Renal pelvis (tissue), 4 donors: ENCODE results near the gene FBN1. TPM values are rescaled to one million over a fixed set of nuclear protein-coding genes. Genes with fewer than 3 reads are reported as not detected.
A peak's percentile ranks its signal among the peaks of the same experiment; 100 is the strongest.

Experiments used
- DNase-seq: peaks from one replicate; pipeline ENCODE4 v3.0.0-alpha.2; 2013
- polyA plus RNA-seq, 3 donors: library from polyadenylated mRNA; unstranded; fragments of 120-200 nt; gene quantifications; one replicate each; pipeline ENCODE4 v1.2.1, GENCODE V29; 2013; ENCODE audit not compliant: insufficient read length in 3 of 3

Gene FBN1
- polyA plus RNA-seq, 3 donors, result 83.0 to 100 (median 83.5) TPM

DNA sequence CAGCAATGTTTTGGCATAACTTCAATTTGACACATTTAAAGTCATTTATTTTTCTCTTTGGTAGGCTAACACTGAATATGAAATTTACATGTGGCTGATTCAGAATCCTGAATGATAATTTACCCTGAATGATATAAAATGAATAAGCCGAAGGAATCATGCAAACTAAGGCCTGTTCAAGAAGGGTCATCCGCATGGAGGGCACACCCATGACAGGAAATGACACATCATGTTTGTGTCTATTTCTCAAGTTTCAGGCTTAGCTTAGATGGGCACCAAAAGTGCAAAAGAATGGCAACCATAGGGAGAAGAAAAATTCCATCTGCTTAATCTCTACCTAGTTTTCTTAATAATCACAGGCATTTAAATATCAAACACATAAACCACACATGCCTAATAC, 172.8 kb downstream of the FBN1 start:
- no peak for DNase-seq

DNA sequence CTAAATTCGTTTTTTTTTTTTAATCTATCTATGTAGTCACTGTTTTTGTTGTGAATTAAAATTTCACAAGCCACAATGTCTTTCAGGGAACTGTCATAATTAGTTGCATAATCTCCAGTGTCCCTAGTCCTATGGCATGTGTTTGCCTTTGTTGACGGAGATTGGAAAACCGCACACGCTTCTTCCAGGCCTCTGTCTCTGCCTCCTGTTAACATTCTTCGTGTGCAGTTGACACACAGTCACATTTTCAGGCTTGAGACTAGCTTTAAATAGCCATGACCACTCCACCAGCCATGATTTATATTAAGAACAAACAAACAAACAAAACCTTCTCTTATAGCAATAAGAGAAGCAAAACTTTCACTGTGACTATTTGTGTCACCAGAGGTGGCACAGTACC, 174.4 kb downstream of the FBN1 start:
- DNase-seq, result no peak

DNA sequence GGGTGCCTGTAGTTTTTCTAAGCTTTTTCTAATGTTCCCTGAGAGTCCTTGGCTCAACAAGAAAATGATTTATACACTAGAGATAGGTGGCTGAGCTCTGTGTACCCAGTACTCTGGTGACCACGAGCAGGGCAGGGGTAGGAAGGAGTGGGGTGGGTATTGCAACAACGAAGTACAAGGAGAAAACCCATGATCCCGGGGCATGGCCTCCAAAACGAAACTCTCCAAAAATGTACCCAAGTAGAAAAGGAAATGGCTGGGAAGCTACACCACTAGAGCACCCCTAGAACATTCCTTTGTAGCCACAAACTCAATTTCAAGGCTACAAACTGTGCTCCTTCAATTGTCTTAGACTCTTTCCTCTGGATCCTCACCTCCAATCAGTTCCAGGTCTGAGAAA, 175.4 kb downstream of the FBN1 start:
- DNase-seq, result no peak

DNA sequence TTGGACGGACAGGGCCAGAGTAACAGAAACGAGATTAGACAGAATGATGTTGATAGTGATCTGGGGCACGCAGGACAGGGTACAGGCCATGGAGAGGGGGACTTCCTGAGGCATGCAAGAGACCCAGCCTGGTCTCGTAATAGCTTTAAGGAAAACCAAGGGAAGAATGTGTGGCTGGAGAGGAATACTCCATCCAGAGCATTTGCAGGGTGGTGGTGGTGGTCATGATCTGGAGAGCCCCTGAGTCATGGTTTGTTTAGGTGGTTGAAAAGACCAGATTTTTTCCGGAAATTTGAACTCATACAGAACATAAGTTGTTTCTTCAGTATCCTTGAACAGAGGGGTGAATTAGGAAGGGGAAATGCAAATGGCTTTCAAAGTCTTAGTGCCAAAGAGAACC, 175.8 kb downstream of the FBN1 start:
- DNase-seq, result no peak

DNA sequence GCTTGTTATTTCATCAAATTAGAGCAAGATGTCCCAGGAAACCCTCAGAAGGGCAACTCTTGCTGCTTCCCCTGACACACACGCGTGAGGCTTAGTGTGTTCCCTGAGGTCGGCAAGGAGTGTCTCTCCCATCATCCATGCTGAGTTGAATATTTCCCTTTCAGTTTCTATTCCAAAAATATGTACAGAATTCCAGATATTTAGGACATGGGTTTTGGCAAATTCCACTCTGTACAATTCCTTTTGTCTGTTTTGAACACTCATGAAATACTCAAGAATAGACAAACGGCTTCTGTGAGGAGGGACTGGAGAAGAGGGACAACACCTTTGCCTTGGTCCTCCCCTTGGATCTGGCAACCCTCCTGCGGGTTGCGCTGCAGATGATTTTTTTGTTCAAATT, 176.2 kb downstream of the FBN1 start:
- DNase-seq, result no peak

DNA sequence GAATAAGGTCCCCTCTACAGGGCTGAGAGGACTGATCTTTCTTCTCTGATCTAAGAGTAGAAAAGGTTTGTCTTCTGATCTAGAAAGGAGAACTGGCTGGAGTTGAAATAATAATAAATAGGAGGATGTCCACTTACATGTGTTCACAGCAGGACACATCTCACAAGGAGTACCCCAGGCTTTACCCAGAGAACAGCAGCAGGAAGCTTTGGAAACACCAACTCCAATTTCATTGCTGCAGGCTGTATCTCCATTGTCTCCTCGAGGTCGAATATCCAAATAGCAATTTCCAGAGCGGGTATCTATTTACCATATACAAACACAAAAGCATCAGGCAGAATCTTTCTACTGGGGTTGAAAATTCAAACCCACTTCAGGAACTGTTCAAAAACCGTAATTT, 177.7 kb downstream of the FBN1 start:
- DNase-seq, result no peak

DNA sequence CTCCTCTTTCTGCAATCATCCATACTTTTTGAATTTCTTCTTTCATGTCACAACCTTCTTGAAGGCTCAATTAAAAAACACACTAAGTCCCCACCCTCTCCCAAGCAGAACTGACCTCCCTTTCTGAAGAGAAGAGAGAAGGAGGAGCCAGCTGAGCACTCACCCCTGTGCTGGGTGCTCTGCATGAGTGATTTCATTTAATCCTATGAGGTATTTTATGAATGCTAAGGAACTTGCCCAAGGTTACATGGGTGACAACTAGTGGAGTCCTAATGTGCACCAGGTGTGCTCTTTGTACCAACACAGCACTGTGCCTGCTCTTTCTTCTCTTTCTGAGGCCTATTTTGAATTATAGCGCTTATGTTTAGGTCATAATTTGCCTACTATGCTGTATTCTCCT, 178.7 kb downstream of the FBN1 start:
- DNase-seq, result no peak

DNA sequence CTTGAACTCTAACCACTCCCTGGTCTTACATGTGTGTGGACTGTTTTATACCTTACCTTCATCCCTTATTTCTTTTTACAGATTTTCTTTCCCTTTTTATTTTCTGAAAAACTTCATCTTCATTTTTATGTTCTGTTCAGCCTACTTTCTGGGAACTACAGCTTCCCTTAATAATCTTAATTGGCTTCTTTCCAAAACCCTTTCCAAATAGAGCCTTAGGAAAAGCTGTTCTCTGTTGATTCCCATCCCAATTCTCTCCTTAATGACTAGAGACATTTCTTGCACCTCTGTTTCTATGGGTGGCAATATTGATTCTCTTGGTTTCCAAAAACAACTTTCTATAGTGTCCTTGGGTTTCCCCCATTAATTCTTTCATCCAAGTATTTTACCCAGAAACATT, 179.4 kb downstream of the FBN1 start:
- no peak for DNase-seq

DNA sequence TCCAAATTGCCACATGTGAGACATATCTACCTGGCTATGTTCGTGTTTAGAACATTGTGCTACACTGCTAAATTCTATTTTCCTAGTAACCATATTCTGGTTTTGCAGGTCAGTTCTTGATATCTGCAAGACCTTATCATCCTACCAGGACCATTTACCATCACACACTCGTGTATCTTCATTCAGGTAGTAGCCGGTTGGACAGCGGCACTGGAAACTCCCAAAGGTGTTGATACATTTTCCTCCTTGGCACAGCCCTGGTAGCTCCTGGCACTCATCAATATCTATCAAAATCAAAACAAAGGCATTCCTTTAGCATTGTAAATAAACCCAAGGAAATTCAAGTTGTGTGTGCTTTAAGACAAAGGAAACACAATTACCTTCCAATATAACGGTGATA, 180.1 kb downstream of the FBN1 start:
- no peak for DNase-seq

DNA sequence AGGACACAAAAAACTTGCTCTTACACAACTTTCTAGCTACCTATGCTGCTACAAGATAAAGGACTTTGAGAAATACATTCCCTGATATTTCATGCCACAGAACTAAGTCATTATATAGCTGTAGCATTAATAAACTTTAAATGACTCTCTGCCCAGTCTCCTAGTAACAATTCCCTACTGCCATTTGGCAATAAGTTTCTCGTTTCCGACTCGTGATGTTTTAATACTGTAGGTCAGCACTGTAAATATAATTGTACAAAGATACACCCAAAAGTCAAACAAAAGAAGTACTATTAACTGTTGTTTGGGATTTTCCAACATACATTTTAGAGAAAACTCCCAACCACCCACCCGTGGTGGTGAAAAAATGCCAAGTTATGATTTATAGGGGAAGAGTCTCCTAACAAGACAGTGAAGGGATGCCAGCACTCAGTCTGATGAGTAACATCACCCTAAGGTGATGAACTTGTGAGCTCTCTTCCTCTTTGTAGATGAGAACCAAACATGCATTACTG, 182.1 kb downstream of the FBN1 start:
- DNase-seq, result no peak

DNA sequence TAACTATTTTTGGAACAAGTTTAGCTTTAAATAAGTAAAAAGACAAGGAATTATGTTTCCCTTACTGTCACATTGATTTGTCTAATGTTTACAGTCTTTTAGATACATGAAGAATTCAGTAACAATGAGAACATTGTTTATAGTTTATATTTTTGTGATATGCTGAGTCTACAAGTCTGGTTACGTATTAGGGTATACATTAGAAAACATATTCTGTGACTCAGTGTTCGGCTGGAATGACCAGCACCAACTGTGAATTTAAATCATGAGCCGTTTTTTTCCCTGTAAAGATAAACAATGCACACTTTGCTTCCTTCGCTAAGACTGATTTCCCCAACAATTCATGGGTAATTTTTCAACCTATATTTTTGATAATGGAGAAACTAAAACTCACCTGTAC, 182.8 kb downstream of the FBN1 start:
- no peak for DNase-seq

DNA sequence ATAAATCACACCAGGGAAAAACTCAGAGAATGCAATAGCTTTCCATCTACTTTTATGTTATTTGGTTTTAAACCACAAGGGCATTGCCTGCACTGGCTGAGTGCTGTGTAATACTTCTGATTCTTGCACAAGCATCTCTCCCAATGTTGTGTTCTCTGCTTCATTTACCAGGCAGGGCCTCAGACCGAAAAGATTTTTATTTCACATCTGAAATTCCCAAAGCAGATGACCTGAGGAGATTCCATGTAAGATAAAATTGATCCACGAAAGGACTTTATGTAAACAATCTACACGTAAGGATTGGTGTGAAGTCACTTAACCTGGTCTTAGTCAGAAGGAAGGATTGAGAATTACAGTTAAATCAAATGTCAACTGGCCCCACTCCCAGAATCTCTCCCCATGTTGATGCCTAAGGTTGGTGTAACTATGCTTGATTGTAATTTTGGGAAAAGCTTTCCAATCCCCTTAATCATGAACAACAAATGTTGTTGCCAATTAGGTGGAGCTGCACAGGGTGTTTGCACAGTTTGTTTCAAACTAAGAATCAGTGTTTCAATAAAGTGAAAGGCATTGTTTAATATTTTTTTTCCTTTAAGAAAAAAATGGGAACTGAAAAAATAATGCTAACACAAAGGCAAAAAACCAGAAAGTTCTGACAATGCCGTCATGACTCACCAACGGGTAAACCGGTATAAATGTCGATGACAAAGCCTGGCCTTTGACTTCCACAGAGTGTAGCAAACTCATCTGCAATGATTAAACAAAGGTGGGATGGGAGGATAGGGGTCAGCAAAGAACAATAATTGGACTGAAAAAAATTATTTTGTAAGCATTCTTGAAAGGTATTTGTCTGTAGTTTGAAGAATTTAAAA, 185.7 kb downstream of the FBN1 start:
- no peak for DNase-seq

DNA sequence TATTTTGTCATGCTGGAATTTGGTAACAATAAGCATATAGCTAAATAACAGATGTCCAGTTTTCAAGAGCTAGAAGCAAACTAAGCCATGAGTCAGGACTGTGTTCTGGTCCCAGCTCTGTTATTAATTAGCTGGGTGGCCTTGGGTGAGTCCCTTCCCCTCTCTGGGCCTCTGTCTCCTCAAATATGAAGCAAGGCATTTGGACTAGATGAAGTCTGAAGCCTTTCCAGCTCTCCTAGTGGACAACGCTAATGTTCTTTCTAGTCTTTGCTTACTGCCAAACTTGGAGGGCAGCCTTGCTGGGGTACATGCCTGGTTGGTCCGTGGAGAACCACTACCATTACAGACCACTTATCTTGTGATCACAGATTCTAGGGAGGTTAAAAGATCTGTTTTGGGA, 186.6 kb downstream of the FBN1 start:
- no peak for DNase-seq

DNA sequence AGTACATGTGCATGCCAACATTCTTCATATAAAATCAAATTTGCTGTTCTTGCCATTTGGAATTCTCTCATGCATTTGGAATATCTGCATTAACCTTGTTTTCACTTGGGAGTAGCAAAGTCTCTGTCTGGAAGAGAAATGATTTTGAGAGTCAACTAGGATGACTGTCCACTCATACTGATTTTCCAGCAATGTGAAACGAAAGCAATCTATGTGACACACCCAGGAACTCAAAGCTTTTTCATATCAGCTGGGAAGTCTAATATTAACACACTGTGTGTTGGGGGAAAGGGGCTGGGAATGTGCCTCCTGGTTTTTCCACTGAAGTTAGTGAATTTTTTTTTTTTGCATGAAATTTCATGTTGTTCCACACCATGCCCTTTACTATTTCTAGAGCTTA, 189.4 kb downstream of the FBN1 start:
- DNase-seq, result no peak

DNA sequence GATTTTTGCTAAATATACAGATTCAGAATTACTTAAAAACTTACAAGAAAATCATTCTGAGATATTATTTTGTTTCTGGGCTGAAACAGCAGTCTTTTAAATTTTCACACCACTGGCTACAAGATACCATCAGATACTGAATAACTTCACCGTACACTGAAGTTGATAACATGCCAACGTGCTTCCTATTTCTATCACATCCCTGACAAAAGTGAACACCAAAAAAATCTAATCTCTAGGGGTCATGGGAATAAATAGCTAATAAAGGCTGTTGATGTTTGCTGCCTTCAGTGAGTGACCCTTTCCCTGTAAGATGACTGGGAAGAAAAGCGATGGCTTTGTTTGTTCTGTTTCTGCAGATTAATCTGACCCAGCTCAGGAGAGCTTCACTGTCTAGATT, 193.8 kb downstream of the FBN1 start:
- no peak for DNase-seq

DNA sequence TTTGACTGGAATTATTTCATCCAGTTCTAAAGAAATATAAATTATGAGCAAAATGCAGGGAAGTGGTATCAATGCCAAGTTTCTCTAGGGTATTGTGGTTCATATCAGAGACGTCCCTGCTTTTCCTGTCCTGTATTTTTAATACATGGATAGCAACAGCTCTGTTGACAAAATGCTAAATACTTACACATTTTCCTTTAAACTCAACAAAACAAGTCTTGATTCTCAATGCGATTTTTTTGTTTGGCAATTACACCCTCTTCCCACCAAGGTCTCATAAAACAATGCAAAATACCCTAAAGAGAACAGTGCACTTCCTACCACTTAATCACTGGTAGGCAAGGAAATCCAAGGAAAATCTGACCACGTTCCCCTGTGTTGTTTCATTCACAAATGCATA, 194.3 kb downstream of the FBN1 start:
- DNase-seq, result no peak

DNA sequence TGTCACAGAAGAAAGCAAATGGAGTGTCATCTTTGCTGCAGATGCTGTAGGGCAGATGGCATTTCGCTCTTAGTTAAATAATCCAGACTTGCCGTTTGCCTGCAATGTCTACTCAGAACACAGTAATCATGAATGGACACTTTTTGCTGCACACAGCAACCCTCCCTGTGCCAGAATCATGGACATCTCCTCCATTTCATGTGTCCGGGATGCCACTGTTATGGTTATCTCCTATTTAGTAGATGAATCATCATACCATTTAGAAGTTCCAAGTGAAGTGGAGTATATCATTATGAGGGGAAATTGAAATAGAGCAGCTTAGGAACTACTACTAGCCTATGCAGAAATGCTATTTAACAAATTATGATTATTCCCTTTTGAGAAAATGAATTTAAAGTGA, 195.8 kb downstream of the FBN1 start:
- DNase-seq, result no peak

DNA sequence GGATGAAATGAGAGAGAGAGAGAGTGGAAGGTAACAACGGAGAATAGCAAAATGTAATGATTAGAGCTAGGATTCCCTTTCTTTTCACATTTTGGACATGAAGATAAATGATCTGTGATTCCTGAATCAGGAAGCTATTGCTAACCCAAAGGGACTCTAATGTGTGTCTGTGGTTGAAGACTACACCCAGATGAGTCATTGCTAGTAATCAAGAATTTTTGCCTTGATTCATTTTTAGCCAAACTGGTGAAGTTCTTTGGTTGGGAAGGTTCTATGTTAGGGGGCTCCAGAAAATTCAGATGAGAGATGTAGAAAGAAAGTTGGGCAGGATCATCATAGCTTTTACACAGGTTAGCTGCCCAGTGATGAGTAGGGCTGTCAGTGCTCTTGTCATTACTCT, 197.9 kb downstream of the FBN1 start:
- no peak for DNase-seq

DNA sequence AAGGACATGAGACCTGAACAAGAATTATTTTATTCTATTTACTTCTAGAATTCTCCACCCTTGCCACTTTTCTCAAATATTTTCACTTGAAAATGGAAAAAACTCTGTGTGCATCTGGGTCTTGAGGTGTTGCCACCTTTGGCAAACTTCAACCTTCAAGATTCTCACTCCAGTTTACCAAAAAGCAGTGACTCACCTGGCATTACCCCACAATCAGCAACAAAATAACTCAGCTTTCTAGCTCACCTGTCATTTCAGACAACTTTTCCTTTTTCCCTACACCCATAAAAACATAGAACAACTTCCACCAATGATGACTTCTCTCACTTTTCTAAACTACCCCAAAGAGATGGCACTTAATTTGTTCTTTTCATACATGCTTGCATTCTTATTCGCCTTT, 198.5 kb downstream of the FBN1 start:
- no peak for DNase-seq

DNA sequence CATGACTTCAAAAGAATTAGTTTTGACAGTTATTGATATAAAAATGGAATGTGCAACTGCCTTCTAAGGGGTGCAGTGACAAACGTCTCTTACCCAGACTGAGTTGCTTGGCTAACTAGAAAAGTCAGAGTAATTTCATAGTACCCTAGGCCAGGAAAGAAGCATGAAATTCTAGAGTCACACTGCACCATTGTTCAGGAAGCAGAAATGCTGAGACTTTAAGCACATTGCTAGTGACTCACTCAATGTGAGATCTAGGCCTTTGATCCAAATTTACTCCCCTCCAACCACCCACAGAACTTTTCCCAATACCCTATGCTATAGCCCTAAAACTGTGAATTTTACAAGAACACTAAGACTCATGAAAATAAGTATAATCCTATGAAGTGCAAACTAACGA, 203.5 kb downstream of the FBN1 start:
- DNase-seq, result no peak

DNA sequence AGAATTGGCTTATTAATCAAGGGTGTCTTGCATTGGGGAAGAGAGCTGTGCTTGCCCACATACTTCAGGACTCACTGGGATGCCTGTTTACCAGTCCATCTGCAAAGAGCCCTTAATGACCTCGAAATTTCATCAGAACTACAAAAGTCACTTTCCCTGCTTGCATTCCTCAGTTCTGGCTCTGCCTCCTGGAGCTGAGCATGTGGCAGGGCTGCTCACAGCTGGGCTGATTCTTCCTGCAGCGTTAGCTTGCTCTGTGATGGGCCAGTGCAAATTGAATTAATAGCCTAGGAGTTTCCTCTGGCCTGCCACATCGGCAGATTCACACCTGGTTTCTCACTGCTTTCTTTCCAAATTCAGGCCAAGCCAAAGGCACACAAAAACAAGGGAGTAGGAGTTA, 205.4 kb downstream of the FBN1 start:
- DNase-seq, result no peak

DNA sequence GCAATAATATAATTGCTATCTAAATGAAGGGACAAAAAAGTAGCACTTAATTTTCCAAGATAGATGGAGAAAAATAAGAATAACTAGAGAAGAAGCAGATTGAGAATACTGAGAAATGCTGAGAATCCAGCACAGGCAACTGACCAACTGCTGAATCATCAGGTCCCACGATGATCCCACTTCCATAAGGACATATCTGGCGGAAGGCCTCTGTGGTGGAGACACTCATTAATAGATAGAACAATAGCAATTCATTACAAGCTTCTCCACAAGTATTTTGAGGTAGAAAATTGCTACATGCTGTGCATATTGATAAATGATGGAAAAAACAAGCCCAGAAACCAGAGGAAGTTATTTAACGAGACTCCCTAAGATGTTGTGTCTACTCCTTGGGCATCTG, 208.3 kb downstream of the FBN1 start:
- DNase-seq, result no peak

DNA sequence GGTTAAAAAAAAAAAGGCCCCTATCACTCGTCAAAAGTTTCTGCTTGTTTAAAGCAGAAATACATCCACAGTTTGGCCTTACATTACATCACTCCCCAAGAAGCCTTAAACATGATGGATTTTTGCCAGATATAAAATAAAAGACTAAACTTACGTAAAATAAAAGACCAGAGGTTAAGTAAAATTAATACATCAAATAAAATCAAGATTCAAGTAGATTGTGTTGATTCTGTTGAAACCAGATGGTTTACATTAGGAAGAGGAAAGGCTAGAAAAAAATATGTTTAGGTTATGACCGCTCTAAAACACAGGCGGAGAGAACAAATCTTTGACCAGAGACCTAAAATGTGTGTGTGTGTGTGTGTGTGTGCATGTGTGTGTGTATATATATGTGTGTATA, 210.2 kb downstream of the FBN1 start:
- DNase-seq, result peak; percentile 61

DNA sequence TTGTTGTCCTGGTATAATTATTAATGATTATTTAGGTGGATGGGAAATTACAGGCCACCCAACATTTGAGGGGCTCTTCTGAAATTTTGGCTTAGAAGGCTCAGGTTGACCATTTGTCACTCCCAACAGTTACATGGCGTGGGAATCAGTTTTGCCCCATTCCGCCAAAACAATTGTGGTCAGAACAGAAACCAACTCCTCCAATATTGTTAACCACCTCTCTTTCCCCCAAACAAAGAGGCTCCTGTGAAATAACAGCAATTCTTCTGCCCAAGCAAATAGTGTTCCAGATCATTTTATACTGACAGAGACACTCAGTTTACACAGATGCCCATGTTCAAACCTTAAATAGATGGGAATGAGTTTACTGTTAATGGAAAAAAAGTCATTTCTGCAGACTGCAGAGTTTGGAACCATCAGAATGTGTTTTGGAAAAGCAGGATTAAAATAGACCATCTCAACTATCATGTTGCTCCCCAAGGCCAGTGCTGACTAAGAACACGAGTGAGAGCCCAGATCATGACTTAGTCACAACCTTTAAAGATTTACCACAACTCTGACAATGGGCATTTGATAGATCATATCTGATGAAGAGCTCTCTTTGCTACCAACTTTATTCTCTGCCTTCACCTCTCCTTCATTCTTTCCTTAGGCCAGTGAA, 212.2 kb downstream of the FBN1 start:
- no peak for DNase-seq
